Loucy (cell line): Measurements from ENCODE around the gene EP300.

Experiments
- H2AFZ ChIP-seq: fragments of 200-600 bp; sonication (generic); 2 replicates; pipeline ENCODE4 v1.6.0; 2016; ENCODE audit warnings: antibody characterized with exemption, mild to moderate bottlenecking, low read length, moderate library complexity
- H3F3A ChIP-seq: fragments of 200-600 bp; 2 replicates; pipeline ENCODE4 v1.6.0; 2016; ENCODE audit warnings: antibody characterized with exemption, low read depth, mild to moderate bottlenecking
- H3K27me3 ChIP-seq: fragments of 200-600 bp; sonication (generic); 2 replicates; pipeline ENCODE4 v1.6.1; 2014; ENCODE audit warnings: low read length, mild to moderate bottlenecking; ENCODE audit not compliant: insufficient read depth, poor library complexity, severe bottlenecking
- H3K36me3 ChIP-seq: fragments of 200-600 bp; sonication (generic); 2 replicates; pipeline ENCODE4 v1.6.1; 2016; ENCODE audit warnings: low read length; ENCODE audit not compliant: insufficient read depth
- H3K4me1 ChIP-seq: fragments of 200-600 bp; sonication (generic); 2 replicates; pipeline ENCODE4 v1.5.1; 2014; ENCODE audit warnings: low read length, mild to moderate bottlenecking; ENCODE audit not compliant: insufficient read depth, poor library complexity, severe bottlenecking
- H3K4me2 ChIP-seq: fragments of 200-600 bp; sonication (generic); 2 replicates; pipeline ENCODE4 v1.6.0; 2014; ENCODE audit warnings: antibody characterized with exemption, low read length, low read depth, mild to moderate bottlenecking; ENCODE audit not compliant: poor library complexity, severe bottlenecking
- H3K4me3 ChIP-seq: fragments of 200-600 bp; sonication (generic); 2 replicates; pipeline ENCODE4 v1.5.1; 2014; ENCODE audit warnings: low read length, mild to moderate bottlenecking, mixed read lengths; ENCODE audit not compliant: poor library complexity, severe bottlenecking
- H3K79me2 ChIP-seq: fragments of 200-600 bp; sonication (generic); 2 replicates; pipeline ENCODE4 v1.6.1; 2014; ENCODE audit warnings: low read length; ENCODE audit not compliant: insufficient read depth
- H3K9ac ChIP-seq: fragments of 200-600 bp; sonication (generic); 2 replicates; pipeline ENCODE4 v1.6.0; 2014; ENCODE audit warnings: mild to moderate bottlenecking, low read depth, low read length, moderate library complexity; ENCODE audit not compliant: poor library complexity, severe bottlenecking
- H3K9me2 ChIP-seq: fragments of 200-600 bp; sonication (generic); replicated peaks from 2 replicates; pipeline ENCODE4 v1.6.1; 2016; ENCODE audit warnings: low read depth, low read length, mixed read lengths
- H3K9me3 ChIP-seq: fragments of 200-600 bp; sonication (generic); 2 replicates; pipeline ENCODE4 v1.6.1; 2014; ENCODE audit warnings: mild to moderate bottlenecking, antibody characterized with exemption, low read length, low read depth; ENCODE audit not compliant: insufficient read depth
- H4K20me1 ChIP-seq: fragments of 200-600 bp; sonication (generic); 2 replicates; pipeline ENCODE4 v1.6.0; 2014; ENCODE audit warnings: antibody characterized with exemption, low read length, mild to moderate bottlenecking; ENCODE audit not compliant: insufficient read depth, poor library complexity, severe bottlenecking
- CTCF ChIP-seq: fragments of 200-600 bp; sonication (generic); conservative IDR thresholded peaks from 2 replicates; pipeline ENCODE4 v1.5.1; 2014; ENCODE audit warnings: mild to moderate bottlenecking, antibody characterized with exemption, low read length
- EZH2phosphoT487 ChIP-seq: fragments of 200-600 bp; IDR thresholded peaks from 2 replicates; pipeline ENCODE4 v1.6.1; 2018; ENCODE audit warnings: antibody characterized with exemption, mild to moderate bottlenecking, moderate library complexity, borderline replicate concordance

The EP300 gene

GRCh38 chr22:41123151-41123550, 30.8 kb downstream of the EP300 start:
- no peaks in the 10 kb centered on the region for H3K9me2 ChIP-seq
- H4K20me1 ChIP-seq: peaks cover 42% of the 10 kb centered on the region
- H3K79me2 ChIP-seq: peaks cover 69% of the 10 kb centered on the region
- H3K4me1 ChIP-seq: no peaks in the 10 kb centered on the region
- H3K9me3 ChIP-seq: no peaks in the 10 kb centered on the region
- no peaks in the 10 kb centered on the region for H3F3A ChIP-seq
- H3K4me2 ChIP-seq: no peak overlapping the region
- TF ChIP-seq CTCF (no peak), EZH2phosphoT487 (no peak)
- H3K4me3 ChIP-seq: no peak overlapping the region
- peaks cover 76% of the 10 kb centered on the region for H3K36me3 ChIP-seq
- no peak overlapping the region for H2AFZ ChIP-seq
- H3K27me3 ChIP-seq: no peaks in the 10 kb centered on the region
- H3K9ac ChIP-seq: no peak overlapping the region

- Histone ChIP-seq H3K36me3 (peaks cover 76% of the 10 kb centered on the region), H3K9ac (no peak overlapping the region), H3K4me2 (no peak overlapping the region), H3F3A (no peaks in the 10 kb centered on the region), H3K79me2 (peaks cover 62% of the 10 kb centered on the region), H3K9me2 (no peaks in the 10 kb centered on the region), H3K4me1 (no peaks in the 10 kb centered on the region), H3K27me3 (no peaks in the 10 kb centered on the region), H3K9me3 (no peaks in the 10 kb centered on the region), H3K4me3 (no peak overlapping the region), H2AFZ (no peak overlapping the region), H4K20me1 (peaks cover 39% of the 10 kb centered on the region)
- TF ChIP-seq EZH2phosphoT487 (no peak), CTCF (no peak)
Observed at GRCh38 chr22:41124086-41124485, 31.7 kb downstream of the EP300 start.

GRCh38 chr22:41127451-41127850, 35.1 kb downstream of the EP300 start:
- peaks cover 15% of the 10 kb centered on the region for H4K20me1 ChIP-seq
- no peak overlapping the region for H3K9ac ChIP-seq
- no peak overlapping the region for H3K4me3 ChIP-seq
- no peaks in the 10 kb centered on the region for H3K4me1 ChIP-seq
- no peak overlapping the region for H3K4me2 ChIP-seq
- no peaks in the 10 kb centered on the region for H3K9me3 ChIP-seq
- TF ChIP-seq EZH2phosphoT487 (no peak), CTCF (no peak)
- H3K27me3 ChIP-seq: no peaks in the 10 kb centered on the region
- H3K79me2 ChIP-seq: peaks cover 29% of the 10 kb centered on the region; the same call in 1 of the 2 replicates
- H3K36me3 ChIP-seq: peaks cover 78% of the 10 kb centered on the region
- H3F3A ChIP-seq: no peaks in the 10 kb centered on the region
- H2AFZ ChIP-seq: no peak overlapping the region
- H3K9me2 ChIP-seq: no peaks in the 10 kb centered on the region
